Dedifferentiated amniotic fluid mesenchymal stem cell (primary cell): ENCODE data around the gene CACNA1D.

Source experiments
- DNase-seq: peaks from one replicate; pipeline ENCODE4 v3.0.0-alpha.2; 2016; ENCODE audit errors: extremely low spot score

Gene CACNA1D

GRCh38 chr3:53822331-53822741, 327.9 kb downstream of the CACNA1D start:
- no peak for DNase-seq

DNA sequence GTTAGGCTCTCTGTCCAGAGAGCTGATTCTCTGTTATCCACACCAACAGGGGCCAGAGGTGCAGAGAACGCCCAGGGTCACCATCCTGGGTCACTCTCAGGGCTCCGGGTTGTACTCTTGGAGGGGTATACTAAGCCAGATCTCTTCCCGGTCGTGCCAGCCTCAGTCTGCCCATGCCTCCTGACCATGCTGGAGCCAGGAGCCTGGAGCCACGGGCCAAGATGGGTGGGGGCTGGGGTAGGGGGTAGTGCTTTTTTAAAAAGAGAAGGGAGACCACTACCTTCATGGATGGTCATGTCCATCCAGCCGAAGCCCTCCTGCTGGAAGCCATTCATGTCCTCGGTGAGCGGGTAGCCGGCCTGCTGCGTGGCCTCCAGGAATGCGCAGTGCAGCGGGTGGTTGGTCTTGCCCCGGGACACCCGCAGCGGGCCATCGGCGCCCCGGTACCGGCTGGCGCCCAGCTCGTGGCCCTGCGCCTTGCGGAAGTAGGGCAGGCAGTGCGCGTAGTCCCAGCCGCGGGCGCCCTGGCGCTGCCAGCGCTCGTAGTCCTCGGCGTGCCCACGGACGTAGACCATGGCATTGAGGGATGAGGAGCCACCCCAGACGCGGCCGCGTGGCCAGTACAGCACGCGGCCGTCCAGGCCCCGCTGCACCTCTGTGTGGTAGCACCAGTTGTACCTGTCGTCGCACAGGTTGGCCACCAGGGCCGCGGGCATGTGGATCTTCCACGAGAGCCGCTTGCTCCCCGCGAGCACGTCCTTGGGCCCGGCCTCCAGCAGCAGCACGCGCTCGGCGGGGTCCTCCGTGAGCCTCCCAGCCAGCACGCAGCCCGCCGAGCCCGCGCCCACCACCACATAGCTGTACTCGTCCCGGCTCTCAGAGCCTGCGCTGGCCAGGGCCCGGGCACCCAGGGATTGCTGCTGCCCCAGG, 328.9 kb downstream of the CACNA1D start:
- DNase-seq, result no peak

- no peak for DNase-seq
Measured at GRCh38 chr3:53823956-53824657, 329.7 kb downstream of the CACNA1D start.

DNA sequence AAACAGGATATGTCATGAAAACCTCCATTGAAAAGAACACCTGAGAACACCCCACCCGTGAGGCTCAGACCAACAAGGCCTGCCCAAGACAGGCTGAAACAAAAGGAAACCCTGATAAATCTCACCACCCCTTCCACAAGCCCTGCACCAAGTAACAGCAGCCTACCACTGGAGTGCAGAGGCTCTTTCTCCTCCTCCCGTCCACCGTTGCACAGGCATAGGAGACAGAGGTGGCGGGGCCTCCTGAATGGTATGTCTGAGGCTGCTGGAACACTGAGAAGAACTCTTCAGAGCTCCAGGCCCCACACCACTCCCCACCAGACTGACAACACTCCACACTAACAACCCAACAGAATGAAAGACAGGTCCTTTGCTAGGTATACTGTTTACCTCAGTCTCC, 330.4 kb downstream of the CACNA1D start:
- no peak for DNase-seq

DNA sequence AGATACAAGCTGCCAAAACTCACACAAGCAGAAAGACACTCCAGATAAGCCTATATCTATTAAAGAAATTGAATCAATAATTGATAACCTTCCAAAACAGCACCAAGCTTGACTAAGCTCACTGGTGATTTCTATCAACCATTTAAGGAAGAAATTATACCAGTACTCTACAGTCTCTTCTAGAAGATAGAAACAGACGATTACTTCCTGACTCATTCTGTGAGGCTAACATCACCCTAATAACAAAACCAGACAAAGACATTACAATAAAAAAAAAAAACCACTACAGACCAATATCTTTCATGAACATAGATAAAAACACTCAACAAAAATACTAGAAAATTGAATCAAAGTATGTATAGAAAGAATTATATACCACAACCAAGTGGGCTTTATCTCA, 331.6 kb downstream of the CACNA1D start:
- no peak for DNase-seq

DNA sequence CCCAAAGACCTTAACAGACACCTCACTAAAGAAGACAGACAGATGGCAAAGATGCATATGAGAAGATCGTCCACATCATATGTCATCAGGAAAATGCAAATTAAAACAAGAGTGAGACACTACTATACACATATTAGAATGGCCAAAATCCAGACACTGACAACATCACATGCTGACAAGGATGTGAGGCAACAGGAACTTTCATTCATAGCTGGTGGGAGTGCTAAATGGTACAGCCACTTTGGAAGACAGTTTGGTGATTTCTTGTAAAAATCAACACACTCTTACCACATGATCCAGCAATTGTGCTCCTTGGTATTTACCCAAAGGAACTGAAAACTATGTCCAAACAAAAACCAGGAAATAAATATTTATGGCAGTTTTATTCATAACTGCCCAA, 334.2 kb downstream of the CACNA1D start:
- DNase-seq, result no peak

DNA sequence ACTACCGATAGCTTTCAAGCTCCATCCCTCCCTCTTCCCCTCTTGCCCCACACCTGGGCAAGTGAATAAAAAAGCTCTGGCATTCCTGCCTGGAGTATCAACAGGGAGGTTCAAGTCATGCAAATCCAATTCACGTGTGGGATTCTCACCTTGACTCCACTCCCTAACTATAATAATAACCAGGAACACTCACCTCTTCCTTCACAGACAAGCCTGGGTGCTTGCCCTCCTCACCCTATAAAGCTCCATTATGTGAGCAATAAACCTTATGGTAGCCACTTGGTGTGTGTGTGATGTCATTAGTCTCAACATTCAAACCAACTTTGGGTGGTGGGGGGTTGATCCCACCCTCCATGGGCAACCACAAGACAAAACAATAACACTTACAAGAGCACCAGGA, 335.2 kb downstream of the CACNA1D start:
- DNase-seq, result no peak

GRCh38 chr3:53830944-53831343, 336.5 kb downstream of the CACNA1D start:
- no peak for DNase-seq

GRCh38 chr3:53833053-53833645, 338.7 kb downstream of the CACNA1D start:
- no peak for DNase-seq

- DNase-seq, result no peak
Measured at GRCh38 chr3:53833700-53834099, 339.3 kb downstream of the CACNA1D start.

DNA sequence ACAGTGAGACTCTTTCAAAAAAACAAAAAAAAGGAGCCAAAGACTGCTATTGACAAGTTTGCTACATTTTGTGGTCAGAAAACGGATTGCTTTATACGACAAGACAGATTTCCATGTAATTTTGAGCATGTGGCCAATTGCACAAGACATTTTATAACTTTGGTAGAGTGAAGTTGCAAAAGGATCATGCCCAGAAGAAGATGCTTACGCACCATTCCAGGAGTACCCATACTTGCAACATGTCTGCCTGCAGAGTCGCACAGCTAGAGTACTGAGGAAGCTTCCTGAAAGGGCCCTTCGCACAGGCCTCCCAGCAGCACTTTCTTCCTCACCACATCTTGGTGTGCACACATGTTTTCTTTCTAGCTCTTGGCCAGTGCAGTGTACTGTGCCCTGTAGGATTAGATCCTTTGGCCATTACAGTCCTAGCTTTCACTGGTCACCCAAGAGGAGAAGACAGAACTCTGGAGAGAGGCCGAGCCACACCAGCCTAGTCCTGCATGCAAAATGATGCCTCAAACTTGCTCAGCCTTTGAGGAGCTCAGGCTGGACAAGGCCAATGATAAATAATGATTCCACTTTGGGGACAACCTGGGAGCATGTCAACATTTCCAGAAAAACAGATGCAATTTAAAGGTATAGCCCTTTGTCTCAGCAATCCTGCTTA, 340.2 kb downstream of the CACNA1D start:
- DNase-seq, result no peak

- no peak for DNase-seq
Measured at GRCh38 chr3:53835257-53835656, 340.8 kb downstream of the CACNA1D start.

GRCh38 chr3:53836084-53836872, 341.9 kb downstream of the CACNA1D start:
- no peak for DNase-seq

- DNase-seq, result no peak
Measured at GRCh38 chr3:53837331-53837730, 342.9 kb downstream of the CACNA1D start.

- no peak for DNase-seq
Measured at GRCh38 chr3:53841296-53841695, 346.9 kb downstream of the CACNA1D start.

DNA sequence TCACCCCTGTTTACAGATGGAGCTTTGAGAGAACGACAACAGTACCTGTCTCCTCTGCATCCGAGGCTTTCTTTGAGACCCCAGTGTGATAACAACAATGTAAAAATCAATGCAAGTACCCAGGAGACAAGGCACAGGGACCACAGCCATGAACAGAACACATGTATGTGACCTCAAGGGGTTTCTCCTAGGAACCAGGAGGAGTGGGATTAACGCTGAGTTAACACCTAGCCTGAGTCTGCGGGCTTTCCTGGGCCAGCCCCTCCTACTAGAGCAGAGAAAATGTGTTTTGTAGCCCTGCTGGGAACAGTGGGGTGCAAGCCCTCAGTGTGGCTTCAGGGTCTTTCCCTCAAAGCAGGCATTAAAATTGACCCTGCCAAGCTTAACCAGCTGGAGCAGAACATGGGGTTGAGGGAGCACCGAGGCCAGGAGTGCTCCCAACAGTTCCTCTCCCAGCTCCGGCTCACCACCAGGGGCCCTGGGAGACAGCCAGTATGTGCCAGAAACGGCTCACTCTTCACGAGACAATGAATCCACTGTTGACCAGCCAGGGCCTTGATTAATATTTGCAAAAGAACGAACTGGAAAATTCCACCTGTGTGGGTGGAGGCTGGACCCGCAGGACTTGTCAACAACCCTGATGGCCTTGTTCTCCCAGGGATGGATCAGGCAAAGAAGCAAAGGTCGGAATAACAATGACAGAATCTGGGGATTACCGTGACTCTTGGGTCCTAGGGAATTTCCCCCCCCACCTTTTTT, 348.2 kb downstream of the CACNA1D start:
- no peak for DNase-seq

GRCh38 chr3:53843195-53844177, 349.1 kb downstream of the CACNA1D start:
- no peak for DNase-seq

DNA sequence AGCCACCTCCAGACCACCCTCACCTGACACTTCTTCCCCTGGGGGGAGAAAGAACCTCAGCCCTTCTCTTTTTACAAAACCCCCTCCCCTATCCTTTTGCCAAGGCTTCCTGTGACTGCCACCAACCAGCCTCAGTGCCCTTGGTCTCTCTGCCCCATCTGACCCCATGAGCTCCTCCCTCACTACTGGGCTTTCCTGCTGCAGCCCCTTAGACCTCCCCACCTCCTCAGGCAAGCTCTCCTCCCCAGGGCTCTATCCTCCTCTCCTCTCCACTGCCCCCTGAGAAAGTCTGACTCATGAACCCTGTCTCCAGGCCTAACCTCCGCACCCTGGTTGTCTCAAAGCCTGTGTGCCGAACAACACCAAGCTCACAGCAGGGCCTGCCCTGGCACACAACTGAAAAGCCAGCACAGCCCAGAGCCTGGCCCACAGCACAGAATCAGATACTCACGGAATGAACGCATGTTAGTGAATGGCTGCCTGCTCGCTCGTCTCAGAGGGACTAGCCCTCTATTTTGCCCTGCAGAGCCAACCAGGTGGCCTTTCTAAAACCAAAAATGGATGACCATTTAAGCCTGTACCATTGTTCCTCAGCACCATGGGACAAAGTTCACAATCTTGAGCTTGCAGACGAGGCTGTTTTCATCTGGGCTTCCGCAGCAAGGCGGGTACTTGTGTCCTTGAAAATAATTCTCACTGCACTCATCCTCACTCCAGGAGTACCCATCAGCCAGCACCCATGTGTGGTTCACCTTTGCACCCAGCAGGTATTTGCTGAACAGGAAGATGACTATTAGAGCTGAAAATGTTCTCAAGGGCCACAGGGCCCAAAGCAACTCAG, 350.1 kb downstream of the CACNA1D start:
- DNase-seq, result no peak
